Thyroid gland (tissue), 4 donors: ENCODE measurements around the gene ZNF385B.

Source experiments
- CTCF ChIP-seq, 6 experiments: fragments of 200-600 bp in 3 of 6; fragments of 450-650 bp in 3 of 6; sonication (generic) in 3 of 6; IDR thresholded peaks; one replicate each; pipeline ENCODE4 v1.5.1; 2016 to 2019; ENCODE audit warnings: antibody characterized with exemption in 6 of 6, mild to moderate bottlenecking in 2 of 6, inconsistent platforms in 1 of 6, moderate library complexity in 1 of 6
- POLR2A ChIP-seq, 2 donors: fragments of 450-650 bp; IDR thresholded peaks; one replicate each; pipeline ENCODE4 v1.6.1; 2017; ENCODE audit warnings: antibody characterized with exemption in 2 of 2, mild to moderate bottlenecking in 2 of 2, moderate library complexity in 1 of 2

GRCh38 chr2:179449010-179449409 lies 412.4 kb downstream of the ZNF385B start:
- TF ChIP-seq CTCF (IDR thresholded peaks at IDR 0.05), result no peak
- no peak for TF ChIP-seq POLR2A (IDR thresholded peaks at IDR 0.05)
